Posterior vena cava (tissue), 2 donors: ENCODE measurements around the gene SGIP1. TPM values are rescaled to one million over a fixed set of nuclear protein-coding genes. Genes with fewer than 3 reads are reported as not detected.
"Not testable (repeated sequence)": the region's sequence is repeated elsewhere in the genome, so short reads cannot be mapped to it uniquely, and the experiment has no call there.

ENCODE experiments used
- DNase-seq: peaks from one replicate; pipeline ENCODE4 v3.0.0-alpha.2; 2020; ENCODE audit warnings: low spot score
- intact Hi-C, 2 donors: fragments of 100-400 bp; cut with DNase I; formaldehyde crosslinking; loops; one replicate each; pipeline versions ENCODE4 v1.14.1 to v1.14.2; 2022 to 2023
- microRNA-seq, 2 donors: library from miRNA; unstranded; fragments of <30 nt; microRNA quantifications; one replicate each; pipeline ENCODE4 v1.2.0, GENCODE V29; 2020 to 2021; ENCODE audit warnings: borderline microRNAs expressed in 2 of 2
- total RNA-seq, 2 donors: library from RNA; stranded (reverse); fragmentation: NEBNext Ultra II Directional; extraction: Animal tissue kit (Norgen Biotek cat#: 25700); gene quantifications; one replicate each; pipeline ENCODE4 v1.2.1, GENCODE V29; 2021
- donor health status: DM: yes; HTN: yes; CAD: no.
- donor health status: DM: yes; HTN: yes; CAD: no.

Gene SGIP1
- total RNA-seq, 2 donors from 2014 or later: 25.6 to 40.2 TPM

- DNase-seq: no peak
- intact Hi-C loops: no loop called here
Measured at GRCh38 chr1:66774438-66774837, 240.5 kb downstream of the SGIP1 start.

- intact Hi-C loops: no loop called here
- no peak for DNase-seq
Measured at GRCh38 chr1:66775646-66776045, 241.7 kb downstream of the SGIP1 start.

- intact Hi-C loops: no loop called here
Measured at GRCh38 chr1:66777831-66778230, 243.9 kb downstream of the SGIP1 start.

GRCh38 chr1:66778266-66778665 lies 244.3 kb downstream of the SGIP1 start:
- no peak for DNase-seq
- intact Hi-C loops: no loop called here

More at GRCh38 chr1:66777831-66778230, 243.9 kb downstream of the SGIP1 start:
- no peak for DNase-seq

GRCh38 chr1:66778969-66779368 lies 245.0 kb downstream of the SGIP1 start:
- intact Hi-C loops: no loop called here
- DNase-seq: no peak

GRCh38 chr1:66779475-66780078 lies 245.6 kb downstream of the SGIP1 start:
- no peak for DNase-seq
- intact Hi-C loops: no loop called here

- intact Hi-C loops: not testable (repeated sequence)
Measured at GRCh38 chr1:66785800-66786199, 251.8 kb downstream of the SGIP1 start.

GRCh38 chr1:66787641-66788040 lies 253.7 kb downstream of the SGIP1 start:
- intact Hi-C loops: no loop called here
- no peak for DNase-seq

More at GRCh38 chr1:66785800-66786199, 251.8 kb downstream of the SGIP1 start:
- DNase-seq: not testable (repeated sequence)

- intact Hi-C loops: no loop called here
- DNase-seq: no peak
Measured at GRCh38 chr1:66788231-66788939, 254.4 kb downstream of the SGIP1 start.

GRCh38 chr1:66791621-66792610 lies 258.0 kb downstream of the SGIP1 start:
- DNase-seq: no peak
- intact Hi-C loops: no loop called here

GRCh38 chr1:66795839-66796238 lies 261.9 kb downstream of the SGIP1 start:
- intact Hi-C loops, DNase-seq: not testable (repeated sequence)

Small RNA genes within 50 kb of the gene (microRNA-seq; reads per million reads assigned to microRNA genes)
- 0.97 to 9.7 reads per million in 2 donors for gene MIR3117

Other genes with a start within 250 kb of the SGIP1 start
- gene DYNLT5, start 218.3 kb downstream of the SGIP1 start, total RNA-seq: 1 to 10 TPM; 1.9 to 3.0 TPM